HUES48 (cell line): ENCODE measurements around the gene TRDMT1.

ENCODE experiments used
- H3K27ac ChIP-seq: one replicate; pipeline ENCODE4 v1.7.0; 2013; ENCODE audit warnings: low read depth, low read length, inconsistent platforms
- H3K27me3 ChIP-seq: 2 replicates; pipeline ENCODE4 v1.6.1; 2013; ENCODE audit warnings: mild to moderate bottlenecking, low read length; ENCODE audit not compliant: control insufficient read depth, insufficient read depth
- H3K36me3 ChIP-seq: 2 replicates; pipeline ENCODE4 v1.6.1; 2013; ENCODE audit warnings: low read length; ENCODE audit not compliant: control insufficient read depth, insufficient read depth
- H3K4me1 ChIP-seq: 2 replicates; pipeline ENCODE4 v1.6.1; 2013; ENCODE audit warnings: mild to moderate bottlenecking, low read length; ENCODE audit not compliant: control insufficient read depth, insufficient read depth
- H3K4me3 ChIP-seq: 2 replicates; pipeline ENCODE4 v1.5.1; 2013; ENCODE audit warnings: mild to moderate bottlenecking, low read depth, low read length
- H3K9ac ChIP-seq: 2 replicates; pipeline ENCODE4 v1.6.1; 2013; ENCODE audit warnings: mild to moderate bottlenecking, low read depth, low read length, moderate library complexity
- H3K9me3 ChIP-seq: 2 replicates; pipeline ENCODE4 v1.6.1; 2013; ENCODE audit warnings: low read length; ENCODE audit not compliant: control insufficient read depth, insufficient read depth

Gene TRDMT1

DNA sequence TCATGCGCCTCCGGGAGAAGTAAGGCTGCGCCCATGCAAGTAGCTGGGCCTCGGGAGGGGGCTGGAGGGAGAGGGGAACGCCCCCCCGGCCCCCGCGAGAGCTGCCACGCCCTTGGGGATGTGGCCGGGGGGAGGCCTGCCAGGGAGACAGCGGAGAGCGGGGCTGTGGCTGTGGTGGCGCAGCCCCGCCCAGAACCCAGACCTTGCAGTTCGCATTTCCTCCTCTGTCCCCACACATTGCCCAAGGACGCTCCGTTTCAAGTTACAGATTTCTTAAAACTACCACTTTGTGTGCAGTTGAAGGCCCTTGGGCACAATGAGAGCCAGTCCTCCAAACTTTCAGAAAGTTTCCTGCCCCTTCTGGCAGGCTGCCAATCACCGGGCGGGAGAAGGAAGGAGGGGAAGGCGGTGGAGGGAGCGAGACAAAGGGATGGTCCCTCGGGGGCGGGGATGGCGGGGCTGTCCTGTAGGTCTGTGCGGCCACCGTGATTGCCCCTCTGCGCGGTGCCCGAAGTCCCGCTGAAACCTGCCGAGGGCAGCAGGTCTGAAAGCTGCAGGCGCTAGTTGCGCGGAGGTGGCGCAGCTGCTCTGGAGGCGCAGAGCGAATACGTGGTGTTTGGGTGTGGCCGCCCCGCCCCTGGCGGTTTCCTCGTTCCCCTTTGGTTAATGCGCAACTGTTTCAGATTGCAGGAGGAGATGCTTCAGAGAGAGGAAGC lies 28.7 kb upstream of the TRDMT1 start:
- Histone ChIP-seq H3K4me1 (peaks cover 16% of the 10 kb centered on the region), H3K4me3 (peak overlapping the region; percentile 77), H3K9me3 (no peaks in the 10 kb centered on the region), H3K36me3 (peaks cover 43% of the 10 kb centered on the region), H3K27me3 (peaks cover 32% of the 10 kb centered on the region), H3K9ac (peak overlapping the region; percentile 84), H3K27ac (peak overlapping the region; percentile 79)

DNA sequence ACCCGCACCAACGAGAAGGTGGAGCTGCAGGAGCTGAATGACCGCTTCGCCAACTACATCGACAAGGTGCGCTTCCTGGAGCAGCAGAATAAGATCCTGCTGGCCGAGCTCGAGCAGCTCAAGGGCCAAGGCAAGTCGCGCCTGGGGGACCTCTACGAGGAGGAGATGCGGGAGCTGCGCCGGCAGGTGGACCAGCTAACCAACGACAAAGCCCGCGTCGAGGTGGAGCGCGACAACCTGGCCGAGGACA lies 28.2 kb upstream of the TRDMT1 start:
- Histone ChIP-seq H3K9me3 (no peaks in the 10 kb centered on the region), H3K36me3 (peaks cover 38% of the 10 kb centered on the region), H3K4me3 (peak overlapping the region; percentile 77), H3K27me3 (peaks cover 32% of the 10 kb centered on the region), H3K27ac (peak overlapping the region; percentile 79), H3K4me1 (peaks cover 16% of the 10 kb centered on the region), H3K9ac (peak overlapping the region; percentile 84)

DNA sequence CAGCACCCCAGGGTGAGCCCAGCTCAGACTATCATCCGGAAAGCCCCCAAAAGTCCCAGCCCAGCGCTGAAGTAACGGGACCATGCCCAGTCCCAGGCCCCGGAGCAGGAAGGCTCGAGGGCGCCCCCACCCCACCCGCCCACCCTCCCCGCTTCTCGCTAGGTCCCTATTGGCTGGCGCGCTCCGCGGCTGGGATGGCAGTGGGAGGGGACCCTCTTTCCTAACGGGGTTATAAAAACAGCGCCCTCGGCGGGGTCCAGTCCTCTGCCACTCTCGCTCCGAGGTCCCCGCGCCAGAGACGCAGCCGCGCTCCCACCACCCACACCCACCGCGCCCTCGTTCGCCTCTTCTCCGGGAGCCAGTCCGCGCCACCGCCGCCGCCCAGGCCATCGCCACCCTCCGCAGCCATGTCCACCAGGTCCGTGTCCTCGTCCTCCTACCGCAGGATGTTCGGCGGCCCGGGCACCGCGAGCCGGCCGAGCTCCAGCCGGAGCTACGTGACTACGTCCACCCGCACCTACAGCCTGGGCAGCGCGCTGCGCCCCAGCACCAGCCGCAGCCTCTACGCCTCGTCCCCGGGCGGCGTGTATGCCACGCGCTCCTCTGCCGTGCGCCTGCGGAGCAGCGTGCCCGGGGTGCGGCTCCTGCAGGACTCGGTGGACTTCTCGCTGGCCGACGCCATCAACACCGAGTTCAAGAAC lies 27.7 kb upstream of the TRDMT1 start:
- H3K9me3 ChIP-seq: no peaks in the 10 kb centered on the region
- peaks cover 33% of the 10 kb centered on the region for H3K36me3 ChIP-seq
- peaks cover 32% of the 10 kb centered on the region for H3K27me3 ChIP-seq
- peak overlapping the region; percentile 77 for H3K4me3 ChIP-seq
- H3K27ac ChIP-seq: peak overlapping the region; percentile 95
- H3K9ac ChIP-seq: peak overlapping the region; percentile 84
- H3K4me1 ChIP-seq: peaks cover 16% of the 10 kb centered on the region

GRCh38 chr10:17228091-17229015 lies 26.9 kb upstream of the TRDMT1 start, which contains the start of gene VIM:
Gene VIM (plus strand): TSS chr10:17228241. CDS start chr10:17229423, 1,182 bp downstream.
- H3K27ac ChIP-seq: peak within 1 kb of the TSS; percentile 95
- H3K4me3 ChIP-seq: peak within 1 kb of the TSS; percentile 77
- no peaks in the 10 kb centered on the region for H3K9me3 ChIP-seq
- H3K27me3 ChIP-seq: peaks cover 32% of the 10 kb centered on the region
- H3K4me1 ChIP-seq: peaks cover 16% of the 10 kb centered on the region
- H3K9ac ChIP-seq: no peak within 1 kb of the TSS; the same call in 1 of the 2 replicates
- peaks cover 25% of the 10 kb centered on the region for H3K36me3 ChIP-seq

DNA sequence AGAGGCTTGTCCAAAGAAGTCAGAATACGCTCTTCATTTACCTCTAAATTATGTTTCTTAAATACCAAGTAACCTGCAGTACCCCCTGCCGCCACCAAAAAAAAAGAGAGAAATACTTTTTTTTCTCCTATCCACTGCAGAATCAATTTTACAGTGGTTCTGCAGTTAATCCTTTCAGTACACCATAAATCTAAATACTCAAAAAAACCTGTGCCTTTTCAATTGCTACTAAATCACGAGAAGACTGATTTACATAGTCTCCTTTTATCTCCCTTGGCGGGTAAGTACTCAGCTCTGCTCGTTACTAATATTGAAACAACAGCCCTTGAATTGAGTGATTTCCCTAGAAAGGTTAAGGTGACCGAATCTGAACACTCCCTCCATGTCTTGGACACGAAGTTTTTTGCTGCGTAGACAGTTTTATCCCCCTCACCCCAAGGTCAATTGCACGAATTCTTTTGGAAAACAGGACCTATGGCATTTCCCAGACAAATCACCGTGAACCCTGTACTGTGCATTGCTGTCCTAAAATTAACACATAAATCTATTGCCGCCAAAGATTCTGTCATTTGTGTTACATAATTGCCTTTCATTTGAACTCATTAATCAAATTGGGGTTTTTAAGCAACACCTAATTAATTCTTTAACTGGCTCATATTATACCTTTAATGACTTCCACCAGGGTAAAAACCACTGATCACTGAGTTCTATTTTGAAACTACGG lies 26.1 kb upstream of the TRDMT1 start:
- peaks cover 32% of the 10 kb centered on the region for H3K27me3 ChIP-seq
- H3K4me1 ChIP-seq: peaks cover 16% of the 10 kb centered on the region
- H3K27ac ChIP-seq: peak overlapping the region; percentile 95
- peak overlapping the region; percentile 77 for H3K4me3 ChIP-seq
- no peaks in the 10 kb centered on the region for H3K9me3 ChIP-seq
- H3K9ac ChIP-seq: no peak overlapping the region
- peaks cover 17% of the 10 kb centered on the region for H3K36me3 ChIP-seq

- Histone ChIP-seq H3K27me3 (peaks cover 32% of the 10 kb centered on the region), H3K4me3 (peak overlapping the region; percentile 77), H3K4me1 (peaks cover 16% of the 10 kb centered on the region), H3K36me3 (peaks cover 11% of the 10 kb centered on the region), H3K9me3 (no peaks in the 10 kb centered on the region), H3K9ac (no peak overlapping the region), H3K27ac (peak overlapping the region; percentile 95)
Measured at GRCh38 chr10:17226891-17227303, 25.4 kb upstream of the TRDMT1 start.

DNA sequence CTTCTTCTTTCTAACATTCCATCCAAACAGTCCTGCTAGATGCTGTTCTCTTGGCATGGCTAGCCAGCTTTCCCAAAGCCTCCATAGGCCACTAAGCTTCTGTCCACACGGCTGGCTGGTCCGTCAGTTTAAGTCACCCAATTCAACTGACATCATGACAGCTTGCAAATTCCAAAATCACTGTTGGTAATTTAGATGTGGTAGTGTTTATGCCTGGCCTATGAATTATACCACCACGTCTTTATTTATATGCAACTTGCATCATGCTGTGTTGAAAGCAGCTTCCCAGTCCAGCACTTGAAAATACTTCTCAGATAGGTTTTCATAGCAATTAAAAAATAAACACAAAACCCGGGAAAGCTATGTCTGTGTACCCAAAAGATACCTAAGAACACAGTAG lies 24.3 kb upstream of the TRDMT1 start:
- no peak overlapping the region for H3K27ac ChIP-seq

DNA sequence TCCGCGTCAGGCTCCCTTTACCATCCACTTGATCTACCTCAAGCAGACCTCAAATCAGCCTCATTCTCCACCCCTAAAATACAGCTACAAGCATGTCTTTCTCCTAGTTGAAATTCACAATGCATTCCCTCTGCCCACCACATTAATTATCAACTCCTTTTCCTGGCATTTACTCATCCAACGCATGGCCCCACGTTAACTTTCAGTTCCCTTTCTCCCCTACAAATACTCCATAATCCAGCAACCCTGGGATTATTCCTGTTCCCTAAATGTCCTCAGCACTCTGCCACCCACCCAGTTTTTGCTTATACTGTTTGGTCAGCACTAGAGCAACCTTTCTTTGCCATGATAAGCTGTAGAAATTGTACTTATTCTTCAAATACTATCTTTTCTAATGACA lies 20.9 kb upstream of the TRDMT1 start:
- H3K36me3 ChIP-seq: no peaks in the 10 kb centered on the region
- H3K27me3 ChIP-seq: peaks cover 17% of the 10 kb centered on the region
- no peaks in the 10 kb centered on the region for H3K9me3 ChIP-seq
- H3K27ac ChIP-seq: no peak overlapping the region
- H3K4me1 ChIP-seq: peaks cover 21% of the 10 kb centered on the region
- H3K9ac ChIP-seq: no peak overlapping the region
- no peak overlapping the region for H3K4me3 ChIP-seq

More for the DNA sequence above, 24.3 kb upstream of the TRDMT1 start:
- Histone ChIP-seq H3K27me3 (peaks cover 32% of the 10 kb centered on the region), H3K9me3 (no peaks in the 10 kb centered on the region), H3K4me3 (no peak overlapping the region), H3K9ac (no peak overlapping the region), H3K4me1 (peaks cover 13% of the 10 kb centered on the region), H3K36me3 (no peaks in the 10 kb centered on the region)

DNA sequence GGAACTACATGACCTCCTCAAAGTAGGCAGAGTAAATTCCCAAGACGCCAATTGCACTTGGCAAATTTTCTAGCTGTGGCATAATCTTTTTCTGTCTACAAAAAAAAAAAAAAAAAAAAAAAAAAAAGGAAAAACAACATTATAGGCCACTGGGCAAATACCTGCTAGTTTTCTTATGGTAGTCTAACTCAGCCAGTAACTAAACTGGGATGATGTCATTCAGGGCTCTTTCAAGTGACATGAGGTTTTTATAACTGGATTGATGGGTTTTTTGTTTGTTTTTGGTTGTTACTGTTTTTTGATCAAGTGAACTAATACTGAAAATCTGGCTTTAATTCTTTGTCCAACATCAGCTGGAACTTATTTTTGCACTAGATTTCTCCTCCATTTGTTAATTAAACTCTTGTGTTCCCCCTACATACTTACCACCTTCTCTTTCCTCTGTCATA lies 19.2 kb upstream of the TRDMT1 start:
- no peak overlapping the region for H3K4me3 ChIP-seq
- no peak overlapping the region for H3K9ac ChIP-seq
- no peaks in the 10 kb centered on the region for H3K9me3 ChIP-seq
- no peaks in the 10 kb centered on the region for H3K36me3 ChIP-seq
- no peak overlapping the region for H3K27ac ChIP-seq
- H3K4me1 ChIP-seq: peaks cover 26% of the 10 kb centered on the region
- 0 out of 2 replicates have a peak, but pooled peaks cover 3% of the 10 kb centered on the region for H3K27me3 ChIP-seq

GRCh38 chr10:17219024-17219423 lies 17.6 kb upstream of the TRDMT1 start:
- Histone ChIP-seq H3K4me3 (no peak overlapping the region), H3K27me3 (no peaks in the 10 kb centered on the region), H3K9ac (no peak overlapping the region), H3K27ac (peak overlapping the region; percentile 60), H3K36me3 (no peaks in the 10 kb centered on the region), H3K9me3 (no peaks in the 10 kb centered on the region), H3K4me1 (peaks cover 42% of the 10 kb centered on the region)
